ENCODE measurements around the gene PLXNB2. TPM values are rescaled to one million over a fixed set of nuclear protein-coding genes. Genes with fewer than 3 reads are reported as not detected.
A peak's percentile ranks its signal among the peaks of the same experiment; 100 is the strongest.

PLXNB2 gene
- total and polyA plus RNA-seq, 7 experiments from 2014 or later: 0.05 to 138 (median 3.5) TPM

- H3K27me3 Mint-ChIP-seq: peaks cover 0 to 4% (median 3%) of the 10 kb centered on the region in 5 donors
- CTCF ChIA-PET: interaction anchor here (1.2 kb wide), 1 partner anchor 14 kb away, joined by 4 read pairs; the partner anchor contains the start of gene DENND6B
- no peak overlapping the region for H3K27ac Mint-ChIP-seq
- POLR2A ChIA-PET: no interaction called here
- no peak for DNase-seq
- Histone ChIP-seq H3K36me3 (ENCODE audit: control insufficient read depth in 2 of 3, insufficient read depth in 3 of 3, low read length in 3 of 3) (no peaks in the 10 kb centered on the region), H3K27ac (ENCODE audit: low read depth, low read length) (no peak overlapping the region), H3K27me3 (ENCODE audit: control insufficient read depth in 2 of 2, insufficient read depth in 2 of 2, low read length in 2 of 2) (no peaks in the 10 kb centered on the region), H3K4me1 (ENCODE audit: control insufficient read depth in 2 of 2, insufficient read depth in 2 of 2, low read length in 2 of 2) (peaks cover 14 to 17% of the 10 kb centered on the region in 2 donors), H3K9me3 (ENCODE audit: control insufficient read depth in 2 of 3, low read length in 3 of 3) (no peaks in the 10 kb centered on the region), H3K4me3 (ENCODE audit: low read length) (no peak overlapping the region)
- no peaks in the 10 kb centered on the region for H3K36me3 Mint-ChIP-seq
- peaks cover 11 to 22% (median 14%) of the 10 kb centered on the region in 7 donors for H3K4me1 Mint-ChIP-seq
- H3K4me3 Mint-ChIP-seq: no peak overlapping the region
- H3K9me3 Mint-ChIP-seq: no peaks in the 10 kb centered on the region
- no peak for ATAC-seq
- intact Hi-C loops (cut with micrococcal nuclease): loop anchor here in 1 of 2 donors (5.0 kb wide), 1 partner anchor 61 kb away; the partner anchor contains the start of gene HDAC10
Measured at GRCh38 chr22:50313021-50313420, 5.6 kb upstream of the PLXNB2 start.

GRCh38 chr22:50312371-50312770 lies 4.9 kb upstream of the PLXNB2 start:
- H3K4me3 ChIP-seq (ENCODE audit: low read length): no peak overlapping the region
- H3K36me3 ChIP-seq (ENCODE audit: control insufficient read depth in 2 of 3, insufficient read depth in 3 of 3, low read length in 3 of 3): no peaks in the 10 kb centered on the region
- Mint-ChIP-seq H3K4me3 (no peak overlapping the region), H3K27ac (no peak overlapping the region), H3K36me3 (no peaks in the 10 kb centered on the region), H3K27me3 (peaks cover 0 to 4% (median 3%) of the 10 kb centered on the region in 5 donors), H3K4me1 (peaks cover 11 to 22% (median 14%) of the 10 kb centered on the region in 7 donors), H3K9me3 (no peaks in the 10 kb centered on the region)
- intact Hi-C loops (cut with micrococcal nuclease): loop anchor here in 1 of 2 donors (5.0 kb wide), 1 partner anchor 60 kb away; the partner anchor contains the start of gene HDAC10
- ChIA-PET CTCF (no interaction called here), POLR2A (no interaction called here)
- H3K4me1 ChIP-seq (ENCODE audit: control insufficient read depth in 2 of 2, insufficient read depth in 2 of 2, low read length in 2 of 2): peaks cover 14 to 17% of the 10 kb centered on the region in 2 donors
- no peak for DNase-seq
- H3K27ac ChIP-seq (ENCODE audit: low read depth, low read length): no peak overlapping the region
- H3K27me3 ChIP-seq (ENCODE audit: control insufficient read depth in 2 of 2, insufficient read depth in 2 of 2, low read length in 2 of 2): no peaks in the 10 kb centered on the region
- H3K9me3 ChIP-seq (ENCODE audit: control insufficient read depth in 2 of 3, low read length in 3 of 3): no peaks in the 10 kb centered on the region
- ATAC-seq: no peak

- H3K36me3 Mint-ChIP-seq: no peaks in the 10 kb centered on the region
- DNase-seq (no peak), ATAC-seq (no peak)
- no peak overlapping the region for H3K27ac Mint-ChIP-seq
- no peaks in the 10 kb centered on the region for H3K9me3 Mint-ChIP-seq
- H3K4me3 ChIP-seq (ENCODE audit: low read length): no peak overlapping the region
- POLR2A ChIA-PET: no interaction called here
- H3K27me3 ChIP-seq (ENCODE audit: control insufficient read depth in 2 of 2, insufficient read depth in 2 of 2, low read length in 2 of 2): no peaks in the 10 kb centered on the region
- H3K4me1 Mint-ChIP-seq: peaks cover 11 to 22% (median 14%) of the 10 kb centered on the region in 7 donors
- CTCF ChIA-PET: no interaction called here
- peaks cover 0 to 4% (median 3%) of the 10 kb centered on the region in 5 donors for H3K27me3 Mint-ChIP-seq
- intact Hi-C loops (cut with micrococcal nuclease): loop anchor here in 1 of 2 donors (5.0 kb wide), 1 partner anchor 59 kb away; the partner anchor contains the start of gene HDAC10
- H3K27ac ChIP-seq (ENCODE audit: low read depth, low read length): no peak overlapping the region
- H3K36me3 ChIP-seq (ENCODE audit: control insufficient read depth in 2 of 3, insufficient read depth in 3 of 3, low read length in 3 of 3): no peaks in the 10 kb centered on the region
- no peaks in the 10 kb centered on the region for H3K9me3 ChIP-seq (ENCODE audit: control insufficient read depth in 2 of 3, low read length in 3 of 3)
- H3K4me3 Mint-ChIP-seq: no peak overlapping the region
- peaks cover 17% of the 10 kb centered on the region in 2 donors for H3K4me1 ChIP-seq (ENCODE audit: control insufficient read depth in 2 of 2, insufficient read depth in 2 of 2, low read length in 2 of 2)
Measured at GRCh38 chr22:50311606-50312351, 4.3 kb upstream of the PLXNB2 start.

GRCh38 chr22:50310949-50311444 lies 3.6 kb upstream of the PLXNB2 start:
- DNase-seq (no peak), ATAC-seq (no peak)
- CTCF ChIA-PET: no interaction called here
- Histone ChIP-seq H3K9me3 (ENCODE audit: control insufficient read depth in 2 of 3, low read length in 3 of 3) (no peaks in the 10 kb centered on the region), H3K4me1 (ENCODE audit: control insufficient read depth in 2 of 2, insufficient read depth in 2 of 2, low read length in 2 of 2) (peaks cover 17 to 20% of the 10 kb centered on the region in 2 donors), H3K27ac (ENCODE audit: low read depth, low read length) (no peak overlapping the region), H3K36me3 (ENCODE audit: control insufficient read depth in 2 of 3, insufficient read depth in 3 of 3, low read length in 3 of 3) (no peaks in the 10 kb centered on the region), H3K4me3 (ENCODE audit: low read length) (no peak overlapping the region), H3K27me3 (ENCODE audit: control insufficient read depth in 2 of 2, insufficient read depth in 2 of 2, low read length in 2 of 2) (peaks cover 0 to 3% of the 10 kb centered on the region in 2 donors)
- Mint-ChIP-seq H3K27ac (no peak overlapping the region), H3K36me3 (no peaks in the 10 kb centered on the region), H3K4me1 (peaks cover 11 to 26% (median 18%) of the 10 kb centered on the region in 7 donors), H3K4me3 (no peak overlapping the region), H3K9me3 (no peaks in the 10 kb centered on the region), H3K27me3 (peaks cover 3 to 8% (median 7%) of the 10 kb centered on the region in 5 donors)
- intact Hi-C loops (cut with micrococcal nuclease): loop anchor here in 1 of 2 donors (5.0 kb wide), 1 partner anchor 59 kb away; the partner anchor contains the start of gene HDAC10
- POLR2A ChIA-PET: no interaction called here

- peaks cover 17 to 20% of the 10 kb centered on the region in 2 donors for H3K4me1 ChIP-seq (ENCODE audit: control insufficient read depth in 2 of 2, insufficient read depth in 2 of 2, low read length in 2 of 2)
- ChIA-PET POLR2A (no interaction called here), CTCF (interaction anchor here (0.6 kb wide), 1 partner anchor 100 kb away, joined by 3 read pairs; no protein-coding TSS in a partner anchor)
- Mint-ChIP-seq H3K27me3 (peaks cover 6 to 12% (median 9%) of the 10 kb centered on the region in 5 donors), H3K36me3 (no peaks in the 10 kb centered on the region), H3K4me3 (peak overlapping the region in 1 of 10 donors; percentile 61), H3K27ac (no peak overlapping the region), H3K9me3 (peaks cover 0 to 1% (median 0%) of the 10 kb centered on the region in 11 donors), H3K4me1 (peaks cover 7 to 22% (median 14%) of the 10 kb centered on the region in 7 donors)
- no peaks in the 10 kb centered on the region for H3K9me3 ChIP-seq (ENCODE audit: control insufficient read depth in 2 of 3, low read length in 3 of 3)
- peaks cover 0 to 4% of the 10 kb centered on the region in 2 donors for H3K27me3 ChIP-seq (ENCODE audit: control insufficient read depth in 2 of 2, insufficient read depth in 2 of 2, low read length in 2 of 2)
- H3K4me3 ChIP-seq (ENCODE audit: low read length): no peak overlapping the region
- no peak for ATAC-seq
- no peak overlapping the region for H3K27ac ChIP-seq (ENCODE audit: low read depth, low read length)
- intact Hi-C loops (cut with micrococcal nuclease): loop anchor here in 1 of 2 donors (5.0 kb wide), 1 partner anchor 58 kb away; the partner anchor contains the start of gene HDAC10
- H3K36me3 ChIP-seq (ENCODE audit: control insufficient read depth in 2 of 3, insufficient read depth in 3 of 3, low read length in 3 of 3): no peaks in the 10 kb centered on the region
- no peak for DNase-seq
Measured at GRCh38 chr22:50310031-50310722, 2.7 kb upstream of the PLXNB2 start.

GRCh38 chr22:50309601-50309991 lies 2.1 kb upstream of the PLXNB2 start:
- H3K36me3 Mint-ChIP-seq: no peaks in the 10 kb centered on the region
- Histone ChIP-seq H3K9me3 (ENCODE audit: control insufficient read depth in 2 of 3, low read length in 3 of 3) (no peaks in the 10 kb centered on the region), H3K27ac (ENCODE audit: low read depth, low read length) (no peak overlapping the region), H3K27me3 (ENCODE audit: control insufficient read depth in 2 of 2, insufficient read depth in 2 of 2, low read length in 2 of 2) (peaks cover 0 to 4% of the 10 kb centered on the region in 2 donors), H3K36me3 (ENCODE audit: control insufficient read depth in 2 of 3, insufficient read depth in 3 of 3, low read length in 3 of 3) (no peaks in the 10 kb centered on the region), H3K4me1 (ENCODE audit: control insufficient read depth in 2 of 2, insufficient read depth in 2 of 2, low read length in 2 of 2) (peaks cover 11 to 15% of the 10 kb centered on the region in 2 donors), H3K4me3 (ENCODE audit: low read length) (no peak overlapping the region)
- intact Hi-C loops (cut with micrococcal nuclease): loop anchor here in 1 of 2 donors (5.0 kb wide), 1 partner anchor 37 kb away; the partner anchor contains the start of gene MAPK11
- H3K4me1 Mint-ChIP-seq: peaks cover 6 to 19% (median 13%) of the 10 kb centered on the region in 7 donors
- ChIA-PET CTCF (interaction anchor here (0.6 kb wide), 1 partner anchor 99 kb away, joined by 3 read pairs; no protein-coding TSS in a partner anchor), POLR2A (no interaction called here)
- DNase-seq (no peak), ATAC-seq (no peak)
- H3K27me3 Mint-ChIP-seq: peaks cover 6 to 13% (median 10%) of the 10 kb centered on the region in 5 donors
- H3K27ac Mint-ChIP-seq: no peak overlapping the region
- H3K4me3 Mint-ChIP-seq: peak overlapping the region in 2 of 10 donors; percentile 45
- H3K9me3 Mint-ChIP-seq: peaks cover 0 to 1% (median 0%) of the 10 kb centered on the region in 11 donors
